Femur (tissue), 1 donor: ENCODE results near the gene PDGFRB.

Experiments
- DNase-seq: peaks from one replicate; pipeline ENCODE4 v3.0.0-alpha.2; 2017

PDGFRB gene

DNA sequence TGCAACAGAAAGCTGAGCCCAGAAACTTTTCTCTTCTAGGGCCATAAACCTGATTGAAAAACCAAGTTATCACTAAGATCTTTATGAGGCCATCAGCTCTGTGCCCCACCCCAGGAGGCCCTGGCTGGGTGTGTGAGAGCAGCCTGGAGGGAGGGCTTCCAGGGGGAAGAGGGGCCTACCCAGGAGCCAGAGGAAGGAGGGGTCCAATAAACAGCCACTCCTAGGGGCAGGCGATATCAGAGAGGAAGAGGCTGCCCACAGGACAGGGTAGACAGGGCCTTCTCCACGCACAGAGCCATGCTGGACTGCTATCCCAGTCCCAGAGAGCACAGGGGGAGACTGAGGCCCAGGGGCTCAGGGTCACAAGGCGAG, 6.5 kb upstream of the PDGFRB start:
- no peak for DNase-seq

DNA sequence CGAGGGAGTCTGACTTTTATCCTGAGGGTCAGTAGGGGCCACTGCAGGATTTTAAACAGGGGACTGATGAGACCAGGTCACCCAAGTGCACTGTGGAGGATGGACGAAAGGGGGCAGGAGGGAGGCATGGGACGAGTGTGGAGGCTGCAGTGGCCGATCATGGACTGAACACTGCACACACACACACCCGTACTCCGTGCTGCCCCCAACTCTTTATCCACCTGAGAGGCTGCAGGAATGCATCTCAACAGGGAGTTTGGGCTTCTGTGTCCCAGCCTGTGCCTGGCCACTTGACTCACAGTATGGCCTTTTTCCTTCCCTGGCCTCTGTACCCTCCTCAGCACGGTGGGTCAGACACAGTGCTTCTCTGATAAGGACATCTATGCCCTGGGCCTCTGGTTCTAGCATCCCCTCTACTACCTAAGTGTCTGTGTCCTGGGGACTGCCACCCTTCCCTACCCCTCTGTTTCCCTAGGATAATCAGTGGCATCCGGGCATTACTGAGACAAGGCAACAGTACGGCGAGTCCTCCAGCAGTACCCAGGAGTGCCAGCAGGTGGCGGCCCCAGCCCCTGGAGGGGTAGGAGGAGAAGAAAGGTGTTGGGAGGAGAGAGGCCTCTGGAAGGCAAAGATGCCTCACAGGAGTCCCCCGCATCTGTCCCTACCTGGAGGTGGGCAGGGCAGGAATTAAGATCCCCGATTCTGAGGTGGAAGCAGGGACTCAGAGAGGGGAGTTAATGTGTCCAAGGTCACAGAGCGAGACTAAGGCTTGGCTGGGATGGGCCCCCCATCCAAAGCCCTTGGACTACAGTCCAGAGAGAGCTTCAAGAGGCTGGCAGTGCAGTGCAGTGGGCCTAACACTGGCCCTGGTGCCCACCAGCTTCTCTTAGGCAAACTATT, 5.8 kb upstream of the PDGFRB start:
- peak; percentile 87 for DNase-seq

- DNase-seq: no peak
Observed at GRCh38 chr5:150160448-150161081, 4.9 kb upstream of the PDGFRB start.

DNA sequence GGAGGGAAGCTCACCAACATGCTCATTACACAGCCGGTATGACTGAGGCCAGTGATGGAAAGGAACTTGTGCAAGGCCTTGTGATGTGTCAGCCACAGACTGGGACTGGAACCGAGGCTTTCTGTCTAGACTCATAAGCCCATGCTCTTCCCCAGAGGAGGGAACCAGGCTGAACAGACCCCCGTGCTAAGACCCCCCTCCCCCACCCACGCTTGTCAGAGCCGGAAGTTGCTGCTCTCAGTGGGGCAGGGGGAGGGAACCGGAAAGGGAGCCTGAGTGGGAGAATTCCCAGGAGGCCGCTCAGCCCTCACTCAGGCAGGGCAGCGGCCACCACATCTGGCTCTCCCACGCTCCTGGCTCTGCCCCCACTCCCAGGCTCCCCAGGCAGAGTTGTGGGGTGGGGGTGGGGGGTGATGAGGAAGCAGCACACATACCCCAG, 4.1 kb upstream of the PDGFRB start:
- peak; percentile 69 for DNase-seq

DNA sequence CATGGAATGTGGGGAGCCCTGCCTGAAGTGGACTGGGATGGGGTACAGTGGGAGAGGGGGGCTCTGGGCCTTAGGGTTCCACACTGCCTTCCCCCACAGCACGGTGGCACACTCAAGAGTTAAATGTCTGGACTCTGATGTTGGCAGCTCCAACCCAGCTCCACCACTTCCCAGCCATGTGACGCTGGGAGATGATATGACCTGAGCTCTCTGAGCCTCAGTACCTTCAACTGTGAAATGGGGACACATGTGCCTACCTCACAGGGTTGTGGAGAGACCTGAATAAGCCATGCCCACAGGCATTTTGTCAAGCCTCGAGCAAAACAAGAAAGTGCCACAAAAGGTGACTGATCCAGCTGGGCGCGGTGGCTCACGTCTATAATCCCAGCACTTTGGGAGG, 3.4 kb upstream of the PDGFRB start:
- DNase-seq: no peak

- no peak for DNase-seq
Observed at GRCh38 chr5:150158170-150158949, 2.7 kb upstream of the PDGFRB start.

DNA sequence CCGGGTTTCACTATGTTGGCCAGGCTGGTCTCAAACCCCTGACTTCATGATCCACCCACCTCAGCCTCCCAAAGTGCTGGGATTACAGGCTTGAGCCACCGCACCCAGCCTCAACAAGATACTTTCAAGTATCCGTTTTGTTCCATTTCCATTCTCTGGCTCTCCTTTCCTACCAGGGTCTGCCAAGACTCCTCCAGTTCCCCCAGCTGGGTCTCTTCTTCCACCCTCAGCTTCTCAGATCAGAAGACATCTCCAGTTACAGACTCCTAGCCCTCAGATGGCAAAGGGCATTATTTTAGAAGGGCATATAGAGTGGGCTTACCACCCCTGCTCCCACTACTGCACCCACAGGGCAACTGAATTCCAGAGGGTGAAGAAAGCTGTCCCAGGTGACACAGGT, 1.5 kb upstream of the PDGFRB start:
- no peak for DNase-seq

GRCh38 chr5:150156540-150156939, 895 bp upstream of the PDGFRB start:
- no peak for DNase-seq

DNA sequence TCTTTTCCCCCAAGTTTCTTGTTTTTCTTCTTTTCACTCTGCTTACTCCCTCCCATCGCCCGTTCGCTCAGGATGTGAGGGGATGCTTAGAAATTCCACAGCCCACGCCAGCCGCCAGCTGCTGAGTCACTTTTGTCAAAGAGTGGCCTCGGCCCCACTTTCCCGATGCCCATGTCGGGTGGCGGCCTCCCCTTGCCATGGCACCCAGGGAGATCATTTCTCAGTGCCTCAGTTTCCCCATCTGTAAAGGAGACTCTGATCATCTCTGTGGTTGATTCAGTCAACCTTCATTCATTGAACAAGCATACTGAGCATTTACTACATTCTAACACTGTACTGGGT, 353 bp upstream of the PDGFRB start:
- no peak for DNase-seq

- DNase-seq: no peak
Observed at GRCh38 chr5:150154618-150155128, 972 bp downstream of the PDGFRB start.

GRCh38 chr5:150153957-150154617, 1.6 kb downstream of the PDGFRB start:
- no peak for DNase-seq

GRCh38 chr5:150153483-150153882, 2.2 kb downstream of the PDGFRB start:
- DNase-seq: no peak

- no peak for DNase-seq
Observed at GRCh38 chr5:150152636-150153462, 2.8 kb downstream of the PDGFRB start.

- no peak for DNase-seq
Observed at GRCh38 chr5:150149618-150150017, 6.0 kb downstream of the PDGFRB start.

GRCh38 chr5:150148117-150148927, 7.3 kb downstream of the PDGFRB start:
- peak; percentile 20 for DNase-seq

DNA sequence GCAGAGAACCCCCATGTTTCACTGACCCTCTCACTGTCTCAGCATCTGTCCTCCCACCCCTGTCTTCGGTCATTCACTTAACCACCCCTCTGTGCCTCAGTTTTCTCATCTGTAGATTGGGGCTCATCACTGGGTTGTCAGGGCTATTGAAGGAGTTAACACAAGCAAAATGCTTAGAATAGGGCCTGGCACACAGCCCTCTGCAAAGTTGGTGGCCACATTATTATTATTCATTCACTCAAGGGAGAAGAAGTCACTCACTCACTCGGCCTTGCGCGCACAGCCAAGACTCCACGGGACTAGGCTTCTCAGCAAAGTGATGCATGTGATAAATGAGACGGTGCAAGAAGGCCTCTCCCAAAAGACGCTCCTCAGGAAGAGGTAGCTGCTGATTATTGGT, 8.0 kb downstream of the PDGFRB start:
- peak; percentile 19 for DNase-seq

- DNase-seq: peak; percentile 71
Observed at GRCh38 chr5:150146862-150147601, 8.6 kb downstream of the PDGFRB start.

DNA sequence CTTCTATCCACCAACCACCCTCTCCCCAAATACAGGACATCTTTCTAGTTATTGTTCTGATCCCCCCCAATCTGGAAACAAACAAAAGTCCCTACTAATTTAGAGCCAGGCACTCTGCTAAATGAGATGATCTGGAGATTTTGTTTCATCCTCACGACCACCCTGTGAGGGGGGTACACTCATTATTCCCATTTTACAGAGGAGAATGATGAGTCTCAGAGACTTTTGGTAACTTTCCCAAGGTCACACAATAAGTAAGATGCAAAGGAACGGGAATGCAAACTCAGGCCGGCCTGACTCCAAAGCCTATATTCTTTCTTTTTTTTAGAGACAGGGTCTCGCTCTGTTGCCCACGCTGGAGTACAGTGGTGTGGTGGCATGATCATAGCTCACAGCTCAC, 9.4 kb downstream of the PDGFRB start:
- DNase-seq: no peak

GRCh38 chr5:150144879-150145278, 10.8 kb downstream of the PDGFRB start:
- DNase-seq: no peak

GRCh38 chr5:150144246-150144801, 11.3 kb downstream of the PDGFRB start:
- no peak for DNase-seq
